ENCODE measurements around the gene GRIP2. TPM values are rescaled to one million over a fixed set of nuclear protein-coding genes. Genes with fewer than 3 reads are reported as not detected.

GRIP2 gene
- total RNA-seq, 1 donor = 1.4 TPM

DNA sequence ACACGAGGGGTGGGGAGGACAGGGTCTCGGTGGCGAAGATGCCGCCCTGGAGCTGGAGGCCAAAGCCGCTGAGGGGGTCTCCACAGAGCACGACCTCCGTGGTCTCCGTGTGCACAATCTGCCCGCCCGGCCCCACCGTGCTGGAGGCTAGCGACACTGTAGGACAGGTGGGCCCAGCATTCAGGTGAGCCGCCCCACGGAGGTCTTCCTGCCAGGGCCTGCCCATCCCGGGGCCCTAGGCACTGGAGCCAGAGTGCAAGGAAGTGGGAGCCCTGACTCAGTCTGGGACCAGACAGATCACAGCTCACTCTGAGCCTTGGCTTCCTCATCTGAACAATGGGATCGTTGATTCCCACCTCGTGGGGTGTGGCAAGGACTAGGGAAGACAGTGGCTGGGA is 25.8 kb downstream of the GRIP2 start:
- H3K79me2 ChIP-seq (ENCODE audit: insufficient read depth, low read length) = no peaks in the 10 kb centered on the region
- DNase-seq (ENCODE audit: insufficient read length, low spot score, missing footprints) = peak; percentile 8
- TF ChIP-seq, protein P1, sequence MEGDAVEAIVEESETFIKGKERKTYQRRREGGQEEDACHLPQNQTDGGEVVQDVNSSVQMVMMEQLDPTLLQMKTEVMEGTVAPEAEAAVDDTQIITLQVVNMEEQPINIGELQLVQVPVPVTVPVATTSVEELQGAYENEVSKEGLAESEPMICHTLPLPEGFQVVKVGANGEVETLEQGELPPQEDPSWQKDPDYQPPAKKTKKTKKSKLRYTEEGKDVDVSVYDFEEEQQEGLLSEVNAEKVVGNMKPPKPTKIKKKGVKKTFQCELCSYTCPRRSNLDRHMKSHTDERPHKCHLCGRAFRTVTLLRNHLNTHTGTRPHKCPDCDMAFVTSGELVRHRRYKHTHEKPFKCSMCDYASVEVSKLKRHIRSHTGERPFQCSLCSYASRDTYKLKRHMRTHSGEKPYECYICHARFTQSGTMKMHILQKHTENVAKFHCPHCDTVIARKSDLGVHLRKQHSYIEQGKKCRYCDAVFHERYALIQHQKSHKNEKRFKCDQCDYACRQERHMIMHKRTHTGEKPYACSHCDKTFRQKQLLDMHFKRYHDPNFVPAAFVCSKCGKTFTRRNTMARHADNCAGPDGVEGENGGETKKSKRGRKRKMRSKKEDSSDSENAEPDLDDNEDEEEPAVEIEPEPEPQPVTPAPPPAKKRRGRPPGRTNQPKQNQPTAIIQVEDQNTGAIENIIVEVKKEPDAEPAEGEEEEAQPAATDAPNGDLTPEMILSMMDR (IDR thresholded peaks at IDR 0.05; ENCODE audit: extremely low read depth, low read depth, low read length) = no peak
- no peak overlapping the region for H2AFZ ChIP-seq (ENCODE audit: low read length)
- H4K20me1 ChIP-seq (ENCODE audit: insufficient read depth, low read length) = no peaks in the 10 kb centered on the region
- no peak overlapping the region for H3K4me2 ChIP-seq (ENCODE audit: insufficient read depth, low read length)
- no peaks in the 10 kb centered on the region for H3K27me3 ChIP-seq (ENCODE audit: insufficient read depth, low read length)
- no peaks in the 10 kb centered on the region for H3K9me3 ChIP-seq (ENCODE audit: low read depth, low read length)
- H3K4me3 ChIP-seq (ENCODE audit: insufficient read depth, low read length) = no peak overlapping the region
- no peaks in the 10 kb centered on the region for H3K4me1 ChIP-seq (ENCODE audit: insufficient read depth, low read length)
- no peak overlapping the region for H3K27ac ChIP-seq (ENCODE audit: low read depth, low read length)
- no peaks in the 10 kb centered on the region for H3K36me3 ChIP-seq (ENCODE audit: insufficient read depth, low read length)

DNA sequence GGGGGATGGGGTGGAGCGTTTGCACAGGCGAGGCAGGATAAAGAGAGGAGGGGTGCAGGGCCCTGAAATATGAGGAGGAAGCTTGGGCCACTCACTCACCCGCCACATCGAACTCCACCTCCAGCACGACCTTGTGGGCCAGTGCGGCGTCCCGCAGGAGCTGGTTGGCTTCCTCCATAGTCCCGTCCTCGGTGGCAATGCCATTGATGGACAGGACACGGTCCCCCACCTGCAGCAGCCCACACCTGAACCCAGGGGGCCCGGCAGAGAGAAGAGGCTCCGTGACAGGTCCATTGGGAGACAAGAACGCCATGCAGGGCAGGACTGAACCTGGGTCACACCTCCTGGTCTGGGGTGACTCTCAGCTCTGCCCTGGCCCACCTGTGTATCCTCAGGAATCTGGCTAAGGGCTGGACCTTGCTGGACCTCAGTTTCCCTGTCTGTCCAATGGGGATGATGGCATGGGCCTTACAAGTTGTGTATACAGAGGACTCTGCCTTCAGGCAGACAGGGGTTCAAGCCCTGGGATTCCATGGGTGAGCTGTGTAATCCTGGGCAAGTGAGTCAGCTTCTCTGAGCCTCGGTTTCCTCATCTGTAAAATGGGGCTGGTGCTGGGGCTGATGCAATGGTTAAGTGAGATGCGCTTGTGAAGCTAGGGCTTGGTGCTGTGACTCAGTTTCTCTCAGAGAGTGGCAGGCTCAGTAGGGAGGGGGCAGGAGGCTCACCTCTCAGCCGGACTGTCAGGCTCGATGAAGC is 26.4 kb downstream of the GRIP2 start:
- Histone ChIP-seq H3K27ac (ENCODE audit: low read depth, low read length) (no peak overlapping the region), H3K27me3 (ENCODE audit: insufficient read depth, low read length) (no peaks in the 10 kb centered on the region), H2AFZ (ENCODE audit: low read length) (no peak overlapping the region), H3K9me3 (ENCODE audit: low read depth, low read length) (no peaks in the 10 kb centered on the region), H3K36me3 (ENCODE audit: insufficient read depth, low read length) (no peaks in the 10 kb centered on the region), H4K20me1 (ENCODE audit: insufficient read depth, low read length) (no peaks in the 10 kb centered on the region), H3K4me3 (ENCODE audit: insufficient read depth, low read length) (no peak overlapping the region), H3K79me2 (ENCODE audit: insufficient read depth, low read length) (no peaks in the 10 kb centered on the region), H3K4me2 (ENCODE audit: insufficient read depth, low read length) (no peak overlapping the region), H3K4me1 (ENCODE audit: insufficient read depth, low read length) (no peaks in the 10 kb centered on the region)
- DNase-seq (ENCODE audit: insufficient read length, low spot score, missing footprints) = peak; percentile 77
- TF ChIP-seq, protein P1 (IDR thresholded peaks at IDR 0.05; ENCODE audit: extremely low read depth, low read depth, low read length) = no peak

DNA sequence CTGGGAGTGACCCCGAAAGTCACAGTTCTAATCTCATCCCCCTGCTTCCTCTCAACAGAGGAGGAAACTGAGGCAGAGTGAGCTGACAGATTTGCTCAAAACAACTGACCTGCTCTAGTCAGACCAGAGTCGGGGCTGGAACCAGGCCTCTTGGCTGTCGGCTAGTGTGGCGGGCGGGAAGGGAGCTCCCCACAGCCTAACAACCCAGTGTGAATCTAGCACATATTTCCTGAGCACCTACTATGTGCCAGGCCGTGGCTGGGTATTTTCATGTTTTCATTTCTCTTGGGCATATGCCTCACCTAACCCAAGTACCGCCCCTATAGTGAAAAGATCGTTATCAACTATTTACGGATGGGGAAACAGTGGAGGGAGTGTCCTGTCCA is 27.2 kb downstream of the GRIP2 start:
- Histone ChIP-seq H4K20me1 (ENCODE audit: insufficient read depth, low read length) (no peaks in the 10 kb centered on the region), H3K27me3 (ENCODE audit: insufficient read depth, low read length) (no peaks in the 10 kb centered on the region), H3K4me3 (ENCODE audit: insufficient read depth, low read length) (no peak overlapping the region), H3K4me1 (ENCODE audit: insufficient read depth, low read length) (no peaks in the 10 kb centered on the region), H3K79me2 (ENCODE audit: insufficient read depth, low read length) (no peaks in the 10 kb centered on the region), H3K36me3 (ENCODE audit: insufficient read depth, low read length) (no peaks in the 10 kb centered on the region), H3K27ac (ENCODE audit: low read depth, low read length) (no peak overlapping the region), H2AFZ (ENCODE audit: low read length) (no peak overlapping the region), H3K9me3 (ENCODE audit: low read depth, low read length) (no peaks in the 10 kb centered on the region), H3K4me2 (ENCODE audit: insufficient read depth, low read length) (no peak overlapping the region)
- TF ChIP-seq, protein P1 (IDR thresholded peaks at IDR 0.05; ENCODE audit: extremely low read depth, low read depth, low read length) = no peak
- DNase-seq (ENCODE audit: insufficient read length, low spot score, missing footprints) = peak; percentile 49

DNA sequence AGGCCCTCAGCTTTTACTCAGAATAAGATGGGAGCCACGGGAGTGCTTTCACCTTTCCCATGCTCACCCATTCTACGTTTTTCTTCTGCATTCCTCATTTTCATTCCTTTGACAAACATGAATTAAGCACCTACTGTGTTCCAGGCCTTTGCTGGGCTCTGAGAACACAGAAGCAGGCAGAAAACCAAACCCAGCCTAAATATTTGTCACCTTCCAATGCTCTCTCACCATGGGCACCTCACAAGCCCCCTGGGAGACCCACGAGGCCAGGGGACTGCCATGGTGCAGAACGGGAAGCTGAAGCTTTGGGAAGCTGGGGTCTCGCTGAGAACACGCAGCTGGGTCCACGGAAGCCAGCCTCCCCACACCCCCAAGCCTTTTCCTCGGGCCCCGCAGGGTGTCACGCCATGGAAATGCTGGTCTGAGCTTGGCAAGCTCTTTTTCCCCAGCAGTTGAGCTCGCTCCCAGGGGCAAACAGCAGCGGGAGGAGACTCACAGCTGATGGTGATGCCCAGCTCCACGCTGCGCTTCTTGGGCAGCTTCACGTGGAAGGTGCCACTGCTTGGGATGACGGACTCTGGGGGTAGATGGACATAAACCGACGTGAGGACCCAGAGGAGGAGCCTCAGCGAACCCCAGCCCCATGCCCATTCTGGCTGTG is 27.7 kb downstream of the GRIP2 start:
- no peak overlapping the region for H3K4me3 ChIP-seq (ENCODE audit: insufficient read depth, low read length)
- TF ChIP-seq, protein P1 (IDR thresholded peaks at IDR 0.05; ENCODE audit: extremely low read depth, low read depth, low read length) = no peak
- H4K20me1 ChIP-seq (ENCODE audit: insufficient read depth, low read length) = no peaks in the 10 kb centered on the region
- no peaks in the 10 kb centered on the region for H3K36me3 ChIP-seq (ENCODE audit: insufficient read depth, low read length)
- H3K9me3 ChIP-seq (ENCODE audit: low read depth, low read length) = no peaks in the 10 kb centered on the region
- no peaks in the 10 kb centered on the region for H3K27me3 ChIP-seq (ENCODE audit: insufficient read depth, low read length)
- no peak overlapping the region for H3K27ac ChIP-seq (ENCODE audit: low read depth, low read length)
- H3K4me1 ChIP-seq (ENCODE audit: insufficient read depth, low read length) = no peaks in the 10 kb centered on the region
- H3K79me2 ChIP-seq (ENCODE audit: insufficient read depth, low read length) = no peaks in the 10 kb centered on the region
- no peak overlapping the region for H2AFZ ChIP-seq (ENCODE audit: low read length)
- DNase-seq (ENCODE audit: insufficient read length, low spot score, missing footprints) = peak; percentile 50
- H3K4me2 ChIP-seq (ENCODE audit: insufficient read depth, low read length) = no peak overlapping the region

Measured in osteoblast (primary cell).